NCI-H345 treated with DMSO at 0.1 percent for 48 hours (cell line): ENCODE measurements around the gene RUBCNL.

Experiments
- DNase-seq: peaks from one replicate; lab custom pipeline; 2025; ENCODE audit not compliant: unreplicated experiment; lab: John Stamatoyannopoulos, UW

RUBCNL gene

GRCh38 chr13:46313024-46313423 is 74.0 kb downstream of the RUBCNL start:
- no peak for DNase-seq

DNA sequence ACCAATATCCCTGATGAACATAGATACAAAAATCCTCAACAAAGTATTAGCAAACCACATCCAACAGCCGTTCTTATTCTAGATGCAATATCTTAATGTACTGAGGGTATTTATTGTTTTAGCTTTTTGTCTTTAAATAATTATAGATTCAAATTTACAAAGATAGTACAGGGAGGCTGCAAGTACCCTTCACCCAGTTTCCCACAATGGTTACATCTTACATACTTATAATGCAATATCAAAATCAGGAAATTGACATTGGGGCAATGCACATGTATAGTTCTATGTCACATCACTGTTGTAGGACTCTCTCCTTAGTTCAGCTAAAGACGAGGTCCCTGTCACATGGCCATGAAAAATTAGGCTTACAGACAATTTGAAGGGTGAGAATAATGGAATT is 75.8 kb downstream of the RUBCNL start:
- no peak for DNase-seq

DNA sequence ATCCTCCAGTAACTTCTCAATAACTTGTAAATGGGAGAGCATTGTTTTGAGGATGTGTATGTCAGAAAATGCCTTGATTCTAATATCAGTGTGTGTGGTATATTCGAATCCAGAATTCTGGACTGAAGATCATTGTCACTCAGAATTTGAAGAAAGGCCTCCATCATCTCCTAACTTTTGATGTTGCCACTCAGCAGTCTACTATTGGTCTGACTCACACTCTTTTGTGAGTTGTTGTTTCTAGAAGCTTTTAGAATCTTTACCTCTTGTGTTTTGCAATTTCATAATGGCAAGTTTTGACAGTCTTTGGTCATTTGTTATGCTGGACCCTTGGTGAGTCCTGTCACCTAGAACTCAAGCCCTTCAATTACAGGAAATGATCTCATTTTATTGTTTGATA is 77.0 kb downstream of the RUBCNL start:
- no peak for DNase-seq

- DNase-seq = no peak
Measured at GRCh38 chr13:46307554-46307953, 79.5 kb downstream of the RUBCNL start.

- no peak for DNase-seq
Measured at GRCh38 chr13:46304546-46304945, 82.5 kb downstream of the RUBCNL start.

- no peak for DNase-seq
Measured at GRCh38 chr13:46303742-46304385, 83.2 kb downstream of the RUBCNL start.

DNA sequence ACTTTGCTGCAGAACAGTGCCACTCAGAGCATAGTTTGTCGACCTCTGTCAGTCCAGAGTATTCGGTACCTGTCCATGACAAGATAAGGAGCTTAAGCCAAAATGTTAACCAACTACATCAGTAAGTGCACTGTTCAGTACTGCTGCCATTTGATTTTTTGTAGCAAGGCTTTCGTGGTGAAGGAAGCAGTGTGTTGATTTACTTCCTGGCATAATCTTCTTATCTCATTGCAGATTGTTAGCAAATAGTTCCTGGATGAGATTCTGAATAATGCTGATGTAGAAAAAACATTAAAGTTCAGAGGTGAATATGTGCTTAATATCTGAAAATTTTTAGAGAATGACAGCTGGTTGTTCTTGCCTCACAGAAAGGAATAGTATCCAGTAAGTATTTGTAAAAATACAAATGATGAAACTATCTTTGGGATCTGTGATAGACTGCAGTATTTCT is 89.7 kb downstream of the RUBCNL start:
- DNase-seq = no peak

GRCh38 chr13:46296921-46297320 is 90.1 kb downstream of the RUBCNL start:
- no peak for DNase-seq

GRCh38 chr13:46296115-46296822 is 90.8 kb downstream of the RUBCNL start:
- DNase-seq = no peak

DNA sequence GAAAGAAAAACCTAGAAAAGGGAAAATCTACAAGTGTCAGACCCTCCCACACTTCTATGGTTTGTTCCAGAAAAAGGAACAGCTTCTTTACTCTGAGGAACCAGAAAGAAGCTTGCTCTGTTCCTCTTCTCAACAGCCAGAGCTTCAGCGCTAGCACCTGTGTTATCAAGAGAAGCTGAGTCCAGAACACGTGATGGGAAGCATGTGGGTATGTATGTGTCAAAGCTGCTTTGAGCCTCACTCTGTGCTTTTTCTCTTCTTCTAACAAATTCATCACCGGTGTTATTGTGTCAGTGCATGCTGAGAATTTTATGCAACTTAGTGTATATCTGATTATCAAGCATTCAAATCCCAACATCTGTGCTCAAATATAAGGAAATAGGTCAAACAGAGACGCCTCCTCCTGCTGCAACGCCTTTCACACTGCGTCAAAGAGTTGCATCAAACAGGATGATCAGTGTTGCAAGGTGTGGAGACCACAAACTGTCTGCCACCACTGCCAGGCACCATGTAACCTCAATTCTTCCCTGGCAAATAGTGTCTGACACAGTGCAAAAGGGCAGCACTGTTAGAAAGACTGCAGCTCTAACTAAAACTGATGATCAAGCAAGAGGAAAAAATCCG is 91.4 kb downstream of the RUBCNL start:
- no peak for DNase-seq

DNA sequence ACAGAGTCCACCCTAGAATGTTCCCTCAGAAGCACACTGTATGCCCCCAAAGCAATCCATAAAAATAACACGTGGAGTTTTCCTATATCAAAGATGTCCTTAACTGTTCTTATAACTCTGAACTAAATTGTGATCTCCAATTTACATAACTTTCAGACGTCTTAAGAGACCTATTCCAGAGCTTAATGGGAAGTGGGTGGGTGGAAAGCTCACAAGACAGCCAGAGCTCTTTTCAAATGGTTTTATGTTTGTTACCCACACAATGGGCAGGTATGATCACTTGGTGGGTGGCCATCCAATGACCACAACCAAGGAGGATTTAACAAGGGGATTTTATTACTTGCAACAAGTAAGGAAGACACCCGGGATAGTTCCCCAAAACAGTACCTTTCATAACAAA is 93.6 kb downstream of the RUBCNL start:
- no peak for DNase-seq
